8988T (cell line): ENCODE data around the gene ZNF296.

Experiments used
- DNase-seq: peaks from one replicate; pipeline ENCODE4 v3.0.0; 2011

The ZNF296 gene

GRCh38 chr19:45056831-45057230 lies 19.4 kb downstream of the ZNF296 start:
- DNase-seq, result no peak

- DNase-seq, result no peak
Measured at GRCh38 chr19:45051929-45052579, 24.2 kb downstream of the ZNF296 start.

DNA sequence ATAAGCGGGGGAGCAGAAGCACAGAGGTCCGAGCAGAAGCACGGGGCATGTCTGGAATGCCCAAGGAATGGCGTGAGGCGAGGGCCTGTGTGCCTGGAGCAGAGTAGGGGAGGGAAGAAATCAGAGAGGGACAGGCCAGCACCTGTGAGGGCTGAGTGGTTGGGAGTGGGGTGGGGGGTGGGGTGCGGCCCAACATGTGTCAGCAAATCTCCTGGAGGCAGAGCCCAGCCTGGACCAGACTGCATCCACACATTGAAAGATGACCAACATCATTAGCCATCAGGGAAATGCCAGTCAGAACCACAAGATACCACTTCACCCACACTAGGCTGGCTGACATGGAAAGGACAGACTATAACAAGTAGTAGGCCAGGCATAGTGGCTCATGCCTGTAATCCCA lies 26.2 kb downstream of the ZNF296 start:
- DNase-seq, result no peak

DNA sequence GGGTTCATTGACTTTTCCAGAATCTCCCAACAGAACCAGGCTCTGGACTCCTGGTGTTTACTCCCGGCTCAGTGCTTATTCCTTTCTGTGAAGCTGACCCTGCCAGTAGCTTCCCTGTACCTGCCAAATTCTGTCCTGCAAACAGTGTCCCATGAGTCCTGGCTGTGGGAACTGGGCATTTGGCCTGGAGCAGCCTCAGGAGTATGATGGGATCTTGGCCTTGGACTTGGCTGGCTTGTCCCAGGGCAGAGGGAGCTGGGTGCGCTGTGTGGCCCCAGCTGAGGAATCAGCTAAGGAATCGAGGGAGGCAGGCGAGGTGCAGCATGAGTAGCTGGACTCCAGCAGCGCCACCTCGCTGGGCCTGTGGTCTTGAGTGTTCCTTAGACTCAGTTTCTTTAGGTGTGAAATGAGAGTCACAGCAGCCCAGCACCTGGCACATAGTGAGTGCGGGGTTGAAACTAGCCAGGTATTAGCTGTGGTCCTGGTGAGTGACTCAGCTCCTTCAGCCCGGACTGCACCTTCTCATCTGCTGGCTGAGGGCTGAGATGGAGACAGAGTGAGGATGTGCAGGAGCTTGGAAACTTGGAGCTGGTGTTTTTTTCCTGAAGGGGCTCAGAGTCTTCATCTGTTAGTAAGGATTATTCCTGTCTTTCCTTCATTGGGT lies 27.1 kb downstream of the ZNF296 start:
- no peak for DNase-seq

DNA sequence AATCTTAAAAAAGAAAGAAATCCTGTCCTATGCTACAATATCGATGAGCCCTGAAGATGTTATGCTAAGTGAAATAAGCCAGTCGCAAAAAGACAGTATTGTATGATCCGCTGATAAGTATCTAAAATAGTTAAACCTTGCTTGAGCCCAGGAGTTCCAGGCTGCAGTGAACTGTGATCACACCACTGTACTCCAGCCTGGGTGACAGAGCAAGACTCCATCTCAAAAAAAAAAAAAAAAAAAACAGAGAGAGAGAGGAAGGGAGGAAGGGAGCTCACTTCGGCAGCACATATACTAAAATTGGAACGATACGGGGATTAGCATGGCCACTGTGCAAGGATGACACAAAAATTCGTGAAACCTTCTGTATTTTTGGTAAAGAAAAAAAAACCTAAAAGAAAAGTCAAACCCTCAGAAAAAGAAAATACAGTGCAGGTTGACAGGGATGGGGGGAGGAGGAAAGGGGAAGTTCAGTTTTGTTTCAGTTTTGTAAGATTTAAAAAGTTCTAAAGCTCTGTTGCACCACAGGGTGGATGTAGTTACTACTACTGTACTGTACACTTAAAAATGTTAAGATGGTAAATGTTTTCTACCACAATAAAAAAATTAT lies 29.0 kb downstream of the ZNF296 start:
- DNase-seq, result no peak

- DNase-seq, result no peak
Measured at GRCh38 chr19:45046355-45046754, 29.9 kb downstream of the ZNF296 start.

DNA sequence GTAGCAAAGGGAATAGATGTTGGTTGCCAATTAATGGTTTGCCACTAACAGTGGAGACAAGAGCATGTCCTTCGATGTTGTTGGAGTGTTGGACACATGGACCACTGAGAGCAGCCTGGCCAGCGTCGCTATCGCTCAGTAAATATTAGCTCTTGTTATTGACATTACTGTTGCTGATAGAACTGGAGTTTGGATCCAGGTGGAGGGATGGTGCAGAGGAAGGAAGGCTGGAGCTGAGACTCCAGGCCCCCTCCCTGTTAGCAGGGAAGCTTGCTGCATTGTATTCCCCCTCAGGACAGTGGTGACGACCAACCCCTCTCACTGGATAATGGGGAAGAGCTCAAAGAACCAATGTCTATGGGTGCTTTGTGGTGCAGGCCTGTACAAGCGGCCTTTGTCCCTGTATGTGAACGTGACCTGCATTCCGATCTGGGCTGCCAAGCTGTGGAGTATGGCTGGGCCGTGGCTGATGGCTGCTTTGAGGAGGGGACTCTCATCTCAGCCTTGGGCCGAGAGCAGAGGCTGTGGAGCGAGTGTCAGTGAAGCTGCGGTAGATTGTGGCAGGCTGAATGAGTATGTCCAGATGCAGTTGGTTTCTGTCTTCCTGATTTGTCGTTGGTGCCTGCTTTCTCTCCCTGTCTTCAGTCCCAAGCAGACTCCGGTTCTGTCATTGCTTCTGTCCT lies 30.5 kb downstream of the ZNF296 start:
- DNase-seq, result no peak

- no peak for DNase-seq
Measured at GRCh38 chr19:45041125-45041524, 35.2 kb downstream of the ZNF296 start.

GRCh38 chr19:45040059-45040771 lies 36.1 kb downstream of the ZNF296 start:
- no peak for DNase-seq

- peak; percentile 57 for DNase-seq
Measured at GRCh38 chr19:45038931-45039893, 37.1 kb downstream of the ZNF296 start, which contains the start of gene CLASRP. TSS of gene CLASRP (plus strand) at chr19:45039045. CDS start at chr19:45040213, 1,168 bp downstream.

- DNase-seq, result no peak
Measured at GRCh38 chr19:45037393-45038169, 38.7 kb downstream of the ZNF296 start.

DNA sequence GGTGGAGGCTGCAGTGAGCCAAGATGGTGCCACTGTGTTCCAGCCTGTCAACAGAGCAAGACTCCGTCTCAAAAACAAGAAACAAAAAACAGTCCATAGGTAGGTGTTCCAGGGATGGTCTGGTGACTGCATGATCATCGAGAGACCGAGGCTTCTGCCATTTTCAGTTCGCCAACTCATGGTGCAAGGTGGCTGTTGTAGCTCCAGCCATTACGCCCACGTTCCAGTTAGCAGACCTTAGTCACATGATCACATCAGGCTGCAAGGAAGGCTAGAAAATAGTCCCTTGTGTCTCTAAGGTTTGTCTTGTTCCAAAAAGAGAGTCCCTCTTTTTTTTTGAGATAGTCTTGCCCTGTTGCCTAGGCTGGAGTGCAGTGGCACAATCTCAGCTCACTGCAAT lies 40.5 kb downstream of the ZNF296 start:
- DNase-seq, result no peak

DNA sequence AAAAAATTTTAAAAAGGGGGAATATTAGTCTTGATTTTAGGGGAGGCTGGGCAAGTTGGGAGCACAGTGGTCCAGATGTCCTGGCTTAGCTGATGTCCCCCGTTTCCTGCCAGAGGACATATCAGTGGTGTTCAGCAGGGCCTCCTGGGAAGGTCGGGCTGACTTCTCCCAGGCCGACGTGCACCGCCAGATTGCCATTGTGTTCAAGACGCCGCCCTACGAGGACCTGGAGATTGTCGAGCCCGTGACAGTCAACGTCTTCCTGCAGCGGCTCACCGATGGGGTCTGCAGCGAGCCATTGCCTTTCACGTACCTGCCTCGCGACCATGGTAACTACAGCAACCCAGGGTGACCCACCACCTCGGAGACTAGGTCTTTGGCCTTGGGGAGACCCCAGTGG lies 43.9 kb downstream of the ZNF296 start:
- DNase-seq, result no peak

DNA sequence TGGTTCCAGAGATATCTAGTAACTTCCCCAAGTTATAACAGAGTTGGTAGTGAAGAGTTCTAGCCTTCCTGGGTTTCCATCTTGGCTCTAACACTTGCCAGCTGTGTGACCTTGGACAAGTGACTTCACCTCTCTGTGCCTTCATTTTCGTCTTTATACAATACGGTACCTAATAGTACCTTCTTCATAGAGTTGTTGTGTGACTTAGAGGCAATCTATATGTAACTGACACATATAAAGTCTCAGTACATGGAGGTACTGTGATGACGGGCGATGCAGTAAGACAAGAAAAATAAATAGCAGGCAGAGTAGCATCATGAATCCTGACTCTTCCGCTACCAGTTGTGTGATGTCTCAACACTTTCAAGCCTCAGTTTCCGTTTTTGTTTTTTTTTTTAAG lies 45.5 kb downstream of the ZNF296 start:
- DNase-seq, result no peak

GRCh38 chr19:45027371-45027770 lies 48.9 kb downstream of the ZNF296 start:
- DNase-seq, result no peak

DNA sequence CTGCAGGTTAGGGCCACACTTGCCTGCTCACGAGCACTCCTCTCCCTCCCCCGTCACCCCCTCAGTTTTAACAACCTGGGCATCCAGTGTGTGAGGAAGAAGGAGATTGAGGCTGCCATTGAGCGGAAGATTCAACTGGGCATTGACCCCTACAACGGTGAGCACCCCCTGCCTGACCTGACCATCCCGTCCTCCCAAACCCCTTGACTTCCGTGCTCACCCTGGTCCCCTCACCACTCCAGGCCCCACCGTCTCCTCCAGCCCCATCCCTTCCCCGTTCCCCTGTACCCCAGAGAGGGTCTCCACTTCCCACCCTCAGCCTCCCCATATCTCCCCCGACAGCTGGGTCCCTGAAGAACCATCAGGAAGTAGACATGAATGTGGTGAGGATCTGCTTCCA lies 51.0 kb downstream of the ZNF296 start:
- DNase-seq, result no peak

- no peak for DNase-seq
Measured at GRCh38 chr19:45023048-45023447, 53.2 kb downstream of the ZNF296 start.

- DNase-seq, result no peak
Measured at GRCh38 chr19:45021971-45022370, 54.3 kb downstream of the ZNF296 start.
